ENCODE measurements around the gene TRPM7.
"Not testable (repeated sequence)": the region's sequence is repeated elsewhere in the genome, so short reads cannot be mapped to it uniquely, and the experiment has no call there.

TRPM7 gene

GRCh38 chr15:50686469-50687301, at the start of gene TRPM7:
Gene TRPM7 (minus strand): TSS chr15:50686797. CDS start chr15:50686533, 264 bp downstream.
- peak; percentile 88 for DNase-seq (ENCODE audit: low spot score)

- no peak for DNase-seq (ENCODE audit: low spot score)
Observed at GRCh38 chr15:50735156-50735555, 48.6 kb upstream of the TRPM7 start.

- DNase-seq (ENCODE audit: low spot score): no peak
Observed at GRCh38 chr15:50726315-50726714, 39.7 kb upstream of the TRPM7 start.

GRCh38 chr15:50718700-50719125, 32.1 kb upstream of the TRPM7 start:
- no peak for DNase-seq (ENCODE audit: low spot score)

- no peak for DNase-seq (ENCODE audit: low spot score)
Observed at GRCh38 chr15:50712018-50712417, 25.4 kb upstream of the TRPM7 start.

GRCh38 chr15:50710585-50710984, 24.0 kb upstream of the TRPM7 start:
- no peak for DNase-seq (ENCODE audit: low spot score)

GRCh38 chr15:50707878-50708427, 21.4 kb upstream of the TRPM7 start:
- DNase-seq (ENCODE audit: low spot score): no peak

GRCh38 chr15:50702762-50703334, 16.3 kb upstream of the TRPM7 start:
- DNase-seq (ENCODE audit: low spot score): no peak

GRCh38 chr15:50698101-50698500, 11.5 kb upstream of the TRPM7 start:
- no peak for DNase-seq (ENCODE audit: low spot score)

- DNase-seq (ENCODE audit: low spot score): no peak
Observed at GRCh38 chr15:50697109-50697797, 10.7 kb upstream of the TRPM7 start.

GRCh38 chr15:50694634-50695165, 8.1 kb upstream of the TRPM7 start:
- DNase-seq (ENCODE audit: low spot score): not testable (repeated sequence)

- no peak for DNase-seq (ENCODE audit: low spot score)
Observed at GRCh38 chr15:50687302-50687902, 805 bp upstream of the TRPM7 start.

- DNase-seq (ENCODE audit: low spot score): peak; percentile 56
Observed at GRCh38 chr15:50685976-50686468, 575 bp downstream of the TRPM7 start.

- peak; percentile 37 for DNase-seq (ENCODE audit: low spot score)
Observed at GRCh38 chr15:50685191-50685975, 1.2 kb downstream of the TRPM7 start.

GRCh38 chr15:50681467-50681866, 5.1 kb downstream of the TRPM7 start:
- DNase-seq (ENCODE audit: low spot score): no peak

- DNase-seq (ENCODE audit: low spot score): no peak
Observed at GRCh38 chr15:50676799-50677483, 9.7 kb downstream of the TRPM7 start.

- peak; percentile 39 for DNase-seq (ENCODE audit: low spot score)
Observed at GRCh38 chr15:50675535-50676144, 11.0 kb downstream of the TRPM7 start.

- no peak for DNase-seq (ENCODE audit: low spot score)
Observed at GRCh38 chr15:50670115-50670514, 16.5 kb downstream of the TRPM7 start.

- DNase-seq (ENCODE audit: low spot score): no peak
Observed at GRCh38 chr15:50669611-50670010, 17.0 kb downstream of the TRPM7 start.

GRCh38 chr15:50665938-50666337, 20.7 kb downstream of the TRPM7 start:
- no peak for DNase-seq (ENCODE audit: low spot score)
